A549 treated with AZD9567 at 1 μM for 4 hours (cell line): ENCODE results near the gene ABHD3. TPM values are rescaled to one million over a fixed set of nuclear protein-coding genes. Genes with fewer than 3 reads are reported as not detected.

Source experiments
- total RNA-seq: library from RNA; stranded (reverse); fragments of 200-300 nt; extraction: Qiagen RNA extraction; gene quantifications from 5 replicates; pipeline ENCODE4 v1.2.3, GENCODE V29; 2022; ENCODE audit not compliant: insufficient read depth

ABHD3 gene
- total RNA-seq = 15.9 to 21.2 TPM (median 20.1 TPM) in 5 replicates

GRCh38 chr18:21704603-21705364, at the start of gene ABHD3:
Gene ABHD3, minus strand, starts transcription at chr18:21704774. Its CDS starts 109 bp downstream, at chr18:21704665.

GRCh38 chr18:21740538-21741311, 36.2 kb upstream of the ABHD3 start, which contains the start of gene MIB1:
Gene MIB1, plus strand, starts transcription at chr18:21740792. Its CDS starts 792 bp downstream, at chr18:21741584.

DNA sequence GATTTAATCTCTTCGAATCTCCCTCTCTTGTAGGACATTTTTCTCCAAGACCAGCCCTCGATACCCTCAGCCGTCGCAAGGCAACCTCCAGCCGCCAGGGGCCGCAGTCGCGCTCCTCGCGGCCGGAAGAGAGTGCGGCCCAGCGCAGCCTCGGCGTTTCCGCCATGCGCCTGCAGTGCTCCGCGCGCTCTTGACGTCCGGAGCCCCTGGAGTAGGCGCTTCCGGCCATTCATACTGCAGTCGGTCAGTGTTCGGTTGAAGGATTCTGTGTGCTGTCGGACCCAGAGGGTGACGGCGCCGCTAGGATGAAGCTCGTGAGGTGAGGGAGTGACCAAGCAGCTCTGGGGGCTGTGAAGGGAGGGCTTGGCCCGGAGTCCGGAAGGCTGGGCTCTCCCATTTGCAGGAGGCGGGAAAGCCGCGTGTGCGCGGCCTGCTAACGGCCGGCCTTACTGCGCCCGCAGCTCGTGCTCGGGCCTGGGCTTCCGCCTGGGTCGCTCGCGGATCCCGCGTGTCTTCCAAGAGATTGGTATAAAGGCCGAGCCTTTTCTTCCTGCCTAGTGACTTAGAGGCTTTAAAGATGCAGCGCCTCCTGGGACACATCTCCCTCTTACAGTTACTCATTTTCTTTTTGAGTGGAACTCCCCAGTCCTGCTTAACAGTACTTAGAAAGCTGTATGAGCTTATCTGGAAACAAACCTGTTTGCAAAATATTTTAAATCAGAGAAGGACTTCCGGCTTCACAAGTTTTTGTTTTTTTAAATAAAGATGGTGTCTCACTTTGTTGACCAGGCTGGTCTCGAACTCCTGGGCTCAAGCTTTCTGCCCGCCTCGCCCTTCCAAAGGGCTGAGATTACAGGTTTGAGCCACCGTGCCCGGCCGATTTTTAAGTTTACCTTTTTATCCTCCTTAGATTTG, 92.2 kb downstream of the ABHD3 start, which contains the start of gene SNRPD1:
Gene SNRPD1, plus strand, starts transcription at position 190 of the 915 bp plus-strand sequence. Its CDS starts 116 bp downstream, at position 306.

Other genes starting within 250 kb of the ABHD3 start
- gene ESCO1, start 104.1 kb downstream of the ABHD3 start, total RNA-seq = 8.2 to 9.5 TPM (median 9.3 TPM) in 5 replicates
- 159 to 235 TPM (median 166 TPM) in 5 replicates for gene SNRPD1, start 92.5 kb downstream of the ABHD3 start, total RNA-seq
- 5.2 to 9.5 TPM (median 9.2 TPM) in 5 replicates for gene MIB1, start 36.0 kb upstream of the ABHD3 start, total RNA-seq